GM23338 (cell line): ENCODE measurements around the gene PRELP. TPM values are rescaled to one million over a fixed set of nuclear protein-coding genes. Genes with fewer than 3 reads are reported as not detected.

ENCODE experiments used
- ATAC-seq: fragments of 200-7000 bp; cut with Tn5 transposase; 3 replicates; pipeline ENCODE4 v1.9.1; 2020
- DNase-seq: peaks from one replicate; pipeline ENCODE4 v3.0.0-alpha.2; 2015; ENCODE audit warnings: low spot score
- H2AFZ ChIP-seq: fragments of 200-600 bp; sonication (generic); 2 replicates; pipeline ENCODE4 v1.8.0; 2016; ENCODE audit warnings: antibody characterized with exemption, mild to moderate bottlenecking, moderate library complexity
- H3F3A ChIP-seq: fragments of 200-600 bp; sonication (generic); replicated peaks from 2 replicates; pipeline ENCODE4 v1.8.0; 2017; ENCODE audit warnings: antibody characterized with exemption, mixed run types, low read depth
- H3K27ac ChIP-seq: fragments of 200-600 bp; sonication (generic); 2 replicates; pipeline ENCODE4 v1.6.1; 2016; ENCODE audit warnings: low read depth
- H3K27me3 ChIP-seq: fragments of 200-600 bp; sonication (generic); 2 replicates; pipeline ENCODE4 v1.8.0; 2016; ENCODE audit warnings: mild to moderate bottlenecking, mixed run types, moderate library complexity; ENCODE audit not compliant: insufficient read depth
- H3K36me3 ChIP-seq: fragments of 200-600 bp; sonication (generic); 2 replicates; pipeline ENCODE4 v1.8.0; 2016; ENCODE audit warnings: mild to moderate bottlenecking; ENCODE audit not compliant: insufficient read depth
- H3K4me1 ChIP-seq: fragments of 200-600 bp; sonication (generic); 2 replicates; pipeline ENCODE4 v1.8.0; 2016; ENCODE audit warnings: mild to moderate bottlenecking, moderate library complexity; ENCODE audit not compliant: insufficient read depth
- H3K4me2 ChIP-seq: fragments of 200-600 bp; sonication (generic); 2 replicates; pipeline ENCODE4 v1.7.1; 2017; ENCODE audit warnings: mixed run types
- H3K4me3 ChIP-seq: fragments of 200-600 bp; sonication (generic); 2 replicates; pipeline ENCODE4 v1.6.1; 2016; ENCODE audit warnings: mixed run types
- H3K79me2 ChIP-seq: fragments of 200-600 bp; sonication (generic); replicated peaks from 2 replicates; pipeline ENCODE4 v1.8.0; 2017; ENCODE audit warnings: mild to moderate bottlenecking; ENCODE audit not compliant: insufficient read depth
- H3K9me2 ChIP-seq: fragments of 200-600 bp; sonication (generic); 2 replicates; pipeline ENCODE4 v1.8.0; 2017; ENCODE audit not compliant: insufficient read depth
- H4K20me1 ChIP-seq: fragments of 200-600 bp; sonication (generic); replicated peaks from 2 replicates; pipeline ENCODE4 v1.8.0; 2017; ENCODE audit warnings: mild to moderate bottlenecking; ENCODE audit not compliant: insufficient read depth
- H3K27ac Mint-ChIP-seq: 2 replicates; pipeline ENCODE4 v1.8.0; 2020; ENCODE audit warnings: inconsistent platforms, mild to moderate bottlenecking, moderate library complexity, mixed read lengths
- H3K27me3 Mint-ChIP-seq: 3 replicates; pipeline ENCODE4 v1.8.0; 2022; ENCODE audit warnings: low read depth, mild to moderate bottlenecking, moderate library complexity, mixed read lengths, inconsistent platforms; ENCODE audit not compliant: insufficient read depth, poor library complexity
- H3K36me3 Mint-ChIP-seq: 3 replicates; pipeline ENCODE4 v1.8.0; 2021; ENCODE audit warnings: low read depth, mild to moderate bottlenecking, inconsistent platforms, moderate library complexity, mixed read lengths
- H3K4me1 Mint-ChIP-seq: 3 replicates; pipeline ENCODE4 v1.8.0; 2020; ENCODE audit warnings: mild to moderate bottlenecking, inconsistent platforms, mixed read lengths
- H3K4me3 Mint-ChIP-seq: 3 replicates; pipeline ENCODE4 v1.8.0; 2021; ENCODE audit warnings: moderate library complexity, mild to moderate bottlenecking, inconsistent platforms, mixed read lengths
- H3K9me3 Mint-ChIP-seq: 3 replicates; pipeline ENCODE4 v1.8.0; 2020; ENCODE audit warnings: moderate library complexity, mild to moderate bottlenecking, inconsistent platforms, mixed read lengths
- CREB1 ChIP-seq: fragments of 250-450 bp; sonication (Bioruptor Pico); IDR thresholded peaks from 2 replicates; pipeline ENCODE4 v1.5.0; 2020; ENCODE audit warnings: low read depth, mild to moderate bottlenecking, moderate library complexity
- EZH2 ChIP-seq: fragments of 200-600 bp; sonication (generic); IDR thresholded peaks from one replicate; pipeline ENCODE4 v1.8.0; 2017; ENCODE audit warnings: antibody characterized with exemption, mild to moderate bottlenecking, low read depth; ENCODE audit not compliant: unreplicated experiment
- EZH2phosphoT487 ChIP-seq: fragments of 200-600 bp; sonication (generic); IDR thresholded peaks from one replicate; pipeline ENCODE4 v1.8.1; 2018; ENCODE audit warnings: antibody characterized with exemption; ENCODE audit not compliant: unreplicated experiment
- JUNB ChIP-seq: IDR thresholded peaks from one replicate; pipeline ENCODE4 v1.6.1; 2016; ENCODE audit warnings: antibody characterized with exemption; ENCODE audit not compliant: unreplicated experiment
- NANOG ChIP-seq: IDR thresholded peaks from 2 replicates; pipeline ENCODE4 v1.6.1; 2016; ENCODE audit warnings: antibody characterized with exemption, borderline replicate concordance
- POLR2AphosphoS5 ChIP-seq: IDR thresholded peaks from 2 replicates; pipeline ENCODE4 v1.6.1; 2016; ENCODE audit warnings: antibody characterized with exemption, low read depth
- REST ChIP-seq: IDR thresholded peaks from one replicate; pipeline ENCODE4 v1.6.1; 2018; ENCODE audit warnings: antibody characterized with exemption; ENCODE audit not compliant: unreplicated experiment
- STAT1 ChIP-seq: IDR thresholded peaks from one replicate; pipeline ENCODE4 v1.6.1; 2016; ENCODE audit warnings: antibody characterized with exemption; ENCODE audit not compliant: unreplicated experiment
- ZNF114 ChIP-seq: fragments of 250-450 bp; sonication (Bioruptor Pico); IDR thresholded peaks from 2 replicates; pipeline ENCODE4 v1.5.0; 2020; ENCODE audit warnings: mild to moderate bottlenecking, moderate library complexity
- ZNF331 ChIP-seq: fragments of 250-450 bp; sonication (Bioruptor Pico); IDR thresholded peaks from 2 replicates; pipeline ENCODE4 v1.5.0; 2020; ENCODE audit warnings: low read depth, mild to moderate bottlenecking, moderate library complexity
- ZNF462 ChIP-seq: fragments of 250-450 bp; sonication (Bioruptor Pico); IDR thresholded peaks from 2 replicates; pipeline ENCODE4 v1.5.0; 2020; ENCODE audit warnings: mild to moderate bottlenecking, moderate library complexity
- polyA plus RNA-seq: library from polyadenylated mRNA; unstranded; fragments of >200 nt; fragmentation: Nextera tagmentation; extraction: Ambion mirVana; gene quantifications from 2 replicates; pipeline ENCODE4 v1.2.1, GENCODE V29; 2016
- total RNA-seq: library from RNA; depleted of rRNA; stranded (reverse); fragments of >200 nt; shearing (Covaris generic); gene quantifications from 2 replicates; pipeline ENCODE4 v1.2.3, GENCODE V29; 2014
- TF ChIP-seq, protein P1 (sequence below): IDR thresholded peaks from 2 replicates; pipeline ENCODE4 v1.6.1; 2016; ENCODE audit warnings: antibody characterized with exemption
- TF ChIP-seq, protein P2 (sequence below), 2 experiments: fragments of 200-600 bp in 1 of 2; sonication (generic) in 1 of 2; conservative IDR thresholded peaks; 2 replicates each; pipeline versions ENCODE4 v1.5.1 to v1.6.1; 2016 to 2017; ENCODE audit warnings: antibody characterized with exemption in 2 of 2, low read depth in 2 of 2, mild to moderate bottlenecking in 2 of 2, moderate library complexity in 1 of 2

PRELP gene
- total and polyA plus RNA-seq, 2 experiments from 2014 or later = 0.03 TPM

- no peaks in the 10 kb centered on the region for H3K79me2 ChIP-seq
- peaks cover 3% of the 10 kb centered on the region for H3K27me3 Mint-ChIP-seq
- H3K4me3 Mint-ChIP-seq = no peak overlapping the region
- ATAC-seq (no peak), DNase-seq (no peak)
- no peaks in the 10 kb centered on the region for H3F3A ChIP-seq
- no peaks in the 10 kb centered on the region for H3K36me3 Mint-ChIP-seq
- H4K20me1 ChIP-seq = no peaks in the 10 kb centered on the region
- no peak overlapping the region for H2AFZ ChIP-seq
- H3K27ac Mint-ChIP-seq = no peak overlapping the region
- H3K4me3 ChIP-seq = no peak overlapping the region
- H3K4me2 ChIP-seq = no peak overlapping the region
- no peaks in the 10 kb centered on the region for H3K36me3 ChIP-seq
- no peaks in the 10 kb centered on the region for H3K9me3 Mint-ChIP-seq
- H3K27me3 ChIP-seq = no peaks in the 10 kb centered on the region
- H3K4me1 ChIP-seq = peaks cover 6% of the 10 kb centered on the region; the same call in 1 of the 2 replicates
- H3K9me2 ChIP-seq = no peaks in the 10 kb centered on the region
- no peak overlapping the region for H3K27ac ChIP-seq
- TF ChIP-seq STAT1 = no peak
- no peak for TF ChIP-seq POLR2AphosphoS5
- TF ChIP-seq, protein P1, sequence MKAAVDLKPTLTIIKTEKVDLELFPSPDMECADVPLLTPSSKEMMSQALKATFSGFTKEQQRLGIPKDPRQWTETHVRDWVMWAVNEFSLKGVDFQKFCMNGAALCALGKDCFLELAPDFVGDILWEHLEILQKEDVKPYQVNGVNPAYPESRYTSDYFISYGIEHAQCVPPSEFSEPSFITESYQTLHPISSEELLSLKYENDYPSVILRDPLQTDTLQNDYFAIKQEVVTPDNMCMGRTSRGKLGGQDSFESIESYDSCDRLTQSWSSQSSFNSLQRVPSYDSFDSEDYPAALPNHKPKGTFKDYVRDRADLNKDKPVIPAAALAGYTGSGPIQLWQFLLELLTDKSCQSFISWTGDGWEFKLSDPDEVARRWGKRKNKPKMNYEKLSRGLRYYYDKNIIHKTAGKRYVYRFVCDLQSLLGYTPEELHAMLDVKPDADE = no peak
- TF ChIP-seq NANOG = no peak
- TF ChIP-seq, protein P2, sequence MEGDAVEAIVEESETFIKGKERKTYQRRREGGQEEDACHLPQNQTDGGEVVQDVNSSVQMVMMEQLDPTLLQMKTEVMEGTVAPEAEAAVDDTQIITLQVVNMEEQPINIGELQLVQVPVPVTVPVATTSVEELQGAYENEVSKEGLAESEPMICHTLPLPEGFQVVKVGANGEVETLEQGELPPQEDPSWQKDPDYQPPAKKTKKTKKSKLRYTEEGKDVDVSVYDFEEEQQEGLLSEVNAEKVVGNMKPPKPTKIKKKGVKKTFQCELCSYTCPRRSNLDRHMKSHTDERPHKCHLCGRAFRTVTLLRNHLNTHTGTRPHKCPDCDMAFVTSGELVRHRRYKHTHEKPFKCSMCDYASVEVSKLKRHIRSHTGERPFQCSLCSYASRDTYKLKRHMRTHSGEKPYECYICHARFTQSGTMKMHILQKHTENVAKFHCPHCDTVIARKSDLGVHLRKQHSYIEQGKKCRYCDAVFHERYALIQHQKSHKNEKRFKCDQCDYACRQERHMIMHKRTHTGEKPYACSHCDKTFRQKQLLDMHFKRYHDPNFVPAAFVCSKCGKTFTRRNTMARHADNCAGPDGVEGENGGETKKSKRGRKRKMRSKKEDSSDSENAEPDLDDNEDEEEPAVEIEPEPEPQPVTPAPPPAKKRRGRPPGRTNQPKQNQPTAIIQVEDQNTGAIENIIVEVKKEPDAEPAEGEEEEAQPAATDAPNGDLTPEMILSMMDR (conservative IDR thresholded peaks at IDR 0.05; ENCODE audit: low read depth in 2 of 2) = no peak
- TF ChIP-seq EZH2phosphoT487 = no peak
- no peak for TF ChIP-seq EZH2
- TF ChIP-seq ZNF331 (CRISPR knock-in tag) = no peak
- TF ChIP-seq ZNF114 = no peak
- no peak for TF ChIP-seq ZNF462 (CRISPR knock-in tag)
- TF ChIP-seq REST = no peak
- TF ChIP-seq CREB1 (CRISPR knock-in tag) = no peak
- no peak for TF ChIP-seq JUNB
- H3K4me1 Mint-ChIP-seq = peaks cover 28% of the 10 kb centered on the region
Observed at GRCh38 chr1:203478231-203478630, 2.6 kb downstream of the PRELP start.
